Glutamatergic neuron (in vitro differentiated cells): ENCODE data around the gene ZKSCAN5. TPM values are rescaled to one million over a fixed set of nuclear protein-coding genes. Genes with fewer than 3 reads are reported as not detected.

Experiments used
- DNase-seq: peaks from one replicate; pipeline ENCODE4 v3.0.0; 2022
- H3K27ac Mint-ChIP-seq: one replicate; pipeline ENCODE4 v1.8.0; 2020; ENCODE audit warnings: mild to moderate bottlenecking, mixed read lengths, inconsistent platforms; ENCODE audit not compliant: unreplicated experiment
- H3K27me3 Mint-ChIP-seq: one replicate; pipeline ENCODE4 v1.8.0; 2020; ENCODE audit warnings: mild to moderate bottlenecking, moderate library complexity, mixed read lengths, inconsistent platforms; ENCODE audit not compliant: unreplicated experiment
- H3K36me3 Mint-ChIP-seq: one replicate; pipeline ENCODE4 v1.8.0; 2020; ENCODE audit warnings: mild to moderate bottlenecking, mixed read lengths, inconsistent platforms; ENCODE audit not compliant: unreplicated experiment
- H3K4me1 Mint-ChIP-seq: one replicate; pipeline ENCODE4 v1.8.0; 2020; ENCODE audit warnings: mild to moderate bottlenecking, low read depth, mixed read lengths, inconsistent platforms; ENCODE audit not compliant: unreplicated experiment
- H3K4me3 Mint-ChIP-seq: one replicate; pipeline ENCODE4 v1.8.0; 2020; ENCODE audit warnings: mild to moderate bottlenecking, mixed read lengths, inconsistent platforms; ENCODE audit not compliant: unreplicated experiment
- H3K9me3 Mint-ChIP-seq: one replicate; pipeline ENCODE4 v1.8.0; 2020; ENCODE audit warnings: mild to moderate bottlenecking, moderate library complexity, mixed read lengths, inconsistent platforms; ENCODE audit not compliant: unreplicated experiment
- CTCF ChIP-seq: fragments of 200-600 bp; sonication (generic); IDR thresholded peaks from one replicate; pipeline ENCODE4 v1.5.0; 2021; ENCODE audit not compliant: partially characterized antibody, unreplicated experiment
- total RNA-seq: library from RNA; stranded (reverse); fragmentation: NEBNext Ultra II Directional; extraction: Animal tissue kit (Norgen Biotek cat#: 25700); gene quantifications from one replicate; pipeline ENCODE4 v1.2.1, GENCODE V29; 2021; ENCODE audit not compliant: unreplicated experiment

ZKSCAN5 gene
- total RNA-seq, 1 donor from 2014 or later: 18.7 TPM

GRCh38 chr7:99457650-99458493, 46.6 kb upstream of the ZKSCAN5 start:
- H3K4me1 Mint-ChIP-seq: peaks cover 17% of the 10 kb centered on the region
- no peak for DNase-seq
- no peak for TF ChIP-seq CTCF
- H3K27ac Mint-ChIP-seq: peak overlapping the region; percentile 52
- peaks cover 6% of the 10 kb centered on the region for H3K27me3 Mint-ChIP-seq
- H3K36me3 Mint-ChIP-seq: no peaks in the 10 kb centered on the region
- peaks cover 9% of the 10 kb centered on the region for H3K9me3 Mint-ChIP-seq
- no peak overlapping the region for H3K4me3 Mint-ChIP-seq

- H3K36me3 Mint-ChIP-seq: no peaks in the 10 kb centered on the region
- peaks cover 19% of the 10 kb centered on the region for H3K4me1 Mint-ChIP-seq
- no peak overlapping the region for H3K27ac Mint-ChIP-seq
- peak; percentile 43 for DNase-seq
- no peak overlapping the region for H3K4me3 Mint-ChIP-seq
- H3K9me3 Mint-ChIP-seq: peaks cover 11% of the 10 kb centered on the region
- TF ChIP-seq CTCF: peak; percentile 56
- H3K27me3 Mint-ChIP-seq: peaks cover 6% of the 10 kb centered on the region
Measured at GRCh38 chr7:99459087-99459486, 45.4 kb upstream of the ZKSCAN5 start.

GRCh38 chr7:99460651-99461050, 43.8 kb upstream of the ZKSCAN5 start:
- peak overlapping the region; percentile 20 for H3K27ac Mint-ChIP-seq
- H3K9me3 Mint-ChIP-seq: peaks cover 15% of the 10 kb centered on the region
- H3K36me3 Mint-ChIP-seq: no peaks in the 10 kb centered on the region
- no peak for TF ChIP-seq CTCF
- no peak for DNase-seq
- no peak overlapping the region for H3K4me3 Mint-ChIP-seq
- H3K4me1 Mint-ChIP-seq: peaks cover 17% of the 10 kb centered on the region
- peaks cover 7% of the 10 kb centered on the region for H3K27me3 Mint-ChIP-seq

- DNase-seq: no peak
- H3K27ac Mint-ChIP-seq: no peak overlapping the region
- H3K4me1 Mint-ChIP-seq: peaks cover 17% of the 10 kb centered on the region
- H3K4me3 Mint-ChIP-seq: no peak overlapping the region
- H3K36me3 Mint-ChIP-seq: no peaks in the 10 kb centered on the region
- H3K27me3 Mint-ChIP-seq: peaks cover 7% of the 10 kb centered on the region
- peaks cover 15% of the 10 kb centered on the region for H3K9me3 Mint-ChIP-seq
- TF ChIP-seq CTCF: peak; percentile 35
Measured at GRCh38 chr7:99461221-99461620, 43.2 kb upstream of the ZKSCAN5 start.

- H3K27me3 Mint-ChIP-seq: peaks cover 9% of the 10 kb centered on the region
- peaks cover 17% of the 10 kb centered on the region for H3K9me3 Mint-ChIP-seq
- DNase-seq: no peak
- H3K4me1 Mint-ChIP-seq: peaks cover 9% of the 10 kb centered on the region
- no peaks in the 10 kb centered on the region for H3K36me3 Mint-ChIP-seq
- TF ChIP-seq CTCF: no peak
- H3K4me3 Mint-ChIP-seq: peak overlapping the region; percentile 90
- peak overlapping the region; percentile 96 for H3K27ac Mint-ChIP-seq
Measured at GRCh38 chr7:99465421-99465768, 39.1 kb upstream of the ZKSCAN5 start.
